ENCODE data around the gene LRRC4.

The LRRC4 gene

DNA sequence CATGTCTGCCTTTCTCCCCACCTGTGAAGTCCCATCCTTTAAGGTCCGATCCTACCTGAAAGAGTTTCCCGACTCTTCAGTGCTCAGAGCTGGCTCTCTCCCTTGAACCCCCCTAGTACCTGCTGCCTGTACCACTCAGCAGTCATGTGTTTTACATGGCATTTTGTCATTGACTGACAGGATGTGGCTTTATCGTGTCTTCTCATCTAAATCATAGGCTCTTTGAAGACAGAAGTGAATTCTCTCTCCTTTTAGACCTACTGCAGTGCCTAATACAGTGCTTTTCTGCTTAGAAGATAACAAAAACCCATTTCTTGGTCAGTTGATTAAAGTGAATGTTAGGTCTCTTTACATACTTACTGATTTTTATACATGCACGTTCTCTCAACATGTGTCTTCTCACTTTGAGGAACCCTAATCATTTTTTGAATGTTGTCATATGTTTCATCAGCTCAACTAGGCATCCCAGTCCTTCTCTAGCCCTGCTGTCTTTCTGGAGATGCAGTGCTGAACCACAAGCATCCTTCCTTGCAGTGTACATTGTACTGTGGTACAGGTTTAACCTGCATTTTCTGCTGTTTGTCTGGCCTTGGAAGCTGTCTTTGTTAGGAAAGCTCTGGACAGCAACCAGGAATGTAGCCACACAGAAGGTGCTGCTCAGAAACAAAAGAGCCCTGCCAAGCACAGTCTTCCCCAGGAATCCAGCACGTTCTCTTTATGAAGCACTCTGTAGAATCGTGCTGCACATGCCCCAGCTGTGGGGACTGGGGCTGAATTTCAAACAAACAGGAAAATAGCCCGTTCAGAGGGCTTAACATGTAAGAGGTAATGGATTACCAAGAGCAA is 28.1 kb upstream of the LRRC4 start:
- no peak for DNase-seq (ENCODE audit: low read depth)

DNA sequence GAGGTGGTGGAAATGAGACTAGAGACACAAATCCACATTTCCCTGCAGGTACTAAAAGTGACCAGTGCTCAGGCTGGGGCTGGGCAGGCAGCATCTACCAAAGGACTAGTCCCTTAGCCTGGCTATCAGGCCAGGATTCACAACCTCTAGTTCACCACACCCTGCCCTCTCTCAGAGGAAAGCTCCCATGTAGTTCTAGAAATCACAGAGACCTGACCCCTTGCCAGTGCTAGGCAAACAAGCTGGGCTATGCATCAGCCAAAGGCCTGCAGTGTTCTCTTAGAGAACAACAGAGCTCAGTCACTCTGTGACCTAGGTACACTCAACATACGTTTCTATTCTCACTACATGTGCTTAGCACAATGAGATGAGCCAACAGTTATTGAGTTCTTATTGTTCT is 26.7 kb upstream of the LRRC4 start:
- no peak for DNase-seq (ENCODE audit: low read depth)

- no peak for DNase-seq (ENCODE audit: low read depth)
Measured at GRCh38 chr7:128056901-128057300, 25.7 kb upstream of the LRRC4 start.

GRCh38 chr7:128055637-128056036 is 24.4 kb upstream of the LRRC4 start:
- no peak for DNase-seq (ENCODE audit: low read depth)

DNA sequence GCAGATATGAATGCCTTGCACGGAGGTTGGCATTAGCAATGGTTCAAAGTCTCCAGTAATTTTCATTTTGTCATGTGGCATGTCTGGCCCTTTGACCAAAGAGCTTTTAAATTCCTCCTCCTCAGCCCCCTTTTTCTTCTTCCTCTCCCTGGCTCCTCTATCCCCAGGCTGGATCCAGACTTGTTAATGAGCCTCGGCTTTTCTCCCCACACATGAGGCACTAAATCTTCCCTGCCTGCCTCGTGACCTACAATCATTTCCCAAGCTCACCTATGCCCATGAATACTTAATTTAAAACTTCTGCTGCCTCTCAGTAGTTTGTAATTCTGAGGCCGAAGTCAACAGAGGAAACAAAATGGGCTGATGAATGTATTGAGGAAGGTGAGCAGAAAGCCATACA is 23.3 kb upstream of the LRRC4 start:
- DNase-seq (ENCODE audit: low read depth): no peak

- no peak for DNase-seq (ENCODE audit: low read depth)
Measured at GRCh38 chr7:128053991-128054390, 22.8 kb upstream of the LRRC4 start.

GRCh38 chr7:128053023-128053422 is 21.8 kb upstream of the LRRC4 start:
- no peak for DNase-seq (ENCODE audit: low read depth)

DNA sequence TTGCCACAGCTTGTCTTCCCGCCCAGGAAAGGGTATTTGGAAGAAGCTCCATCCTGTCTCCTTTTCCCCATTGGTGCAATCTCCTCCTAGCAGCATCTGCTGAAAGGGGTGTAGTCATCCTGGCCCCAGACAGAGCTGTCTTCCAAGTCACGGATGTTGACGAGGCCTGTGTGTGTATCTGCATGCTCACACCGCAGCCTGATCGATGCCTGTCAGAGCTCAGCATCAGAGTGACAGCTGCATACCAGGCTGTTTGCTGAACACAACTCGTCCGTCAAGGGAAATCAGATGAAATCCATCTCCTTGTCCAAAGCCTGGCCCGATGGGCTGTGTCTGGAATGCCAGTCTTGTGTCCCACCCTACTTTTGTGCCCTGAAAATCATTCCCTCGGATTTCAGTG is 21.2 kb upstream of the LRRC4 start:
- no peak for DNase-seq (ENCODE audit: low read depth)

- no peak for DNase-seq (ENCODE audit: low read depth)
Measured at GRCh38 chr7:128045766-128046165, 14.5 kb upstream of the LRRC4 start.

GRCh38 chr7:128045158-128045557 is 13.9 kb upstream of the LRRC4 start:
- no peak for DNase-seq (ENCODE audit: low read depth)

- DNase-seq (ENCODE audit: low read depth): no peak
Measured at GRCh38 chr7:128044064-128044463, 12.8 kb upstream of the LRRC4 start.

DNA sequence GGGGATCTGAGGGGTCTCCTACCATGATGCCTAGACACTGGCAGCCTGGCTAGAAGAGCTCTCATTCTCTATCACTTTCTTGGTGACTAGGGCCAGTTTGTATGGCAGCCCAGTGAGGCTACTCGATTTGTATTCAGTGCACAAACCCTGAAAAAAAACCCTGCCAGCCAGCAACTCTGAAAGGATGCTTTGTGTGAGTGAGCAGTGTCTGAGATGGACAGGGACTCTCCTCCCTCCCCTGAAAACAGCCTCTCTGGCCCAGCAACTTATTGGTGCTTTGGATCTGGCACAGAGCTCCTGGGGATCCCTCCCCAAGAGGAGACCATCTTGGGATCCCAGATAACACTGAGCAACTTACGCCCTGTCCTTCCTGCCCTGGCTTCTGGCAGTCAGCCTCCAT is 10.8 kb upstream of the LRRC4 start:
- DNase-seq (ENCODE audit: low read depth): no peak

DNA sequence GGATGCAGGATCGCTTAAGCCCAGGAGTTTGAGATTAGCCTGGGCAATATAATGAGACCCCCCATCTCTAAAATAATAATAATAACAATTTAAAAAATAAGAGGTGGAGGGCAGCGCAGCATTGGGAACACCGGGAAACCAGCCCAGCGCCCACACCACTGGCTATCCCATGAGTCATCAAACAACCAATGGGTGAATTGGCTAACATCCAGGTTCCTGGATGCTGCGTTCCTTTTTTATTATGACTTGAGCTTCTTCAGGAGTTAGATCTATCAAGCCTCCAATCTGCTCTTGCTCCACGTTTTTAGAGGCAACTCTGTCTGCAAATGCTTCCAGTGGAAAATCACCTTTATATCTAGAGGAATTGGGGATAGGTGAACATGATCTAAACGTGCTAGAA is 10.0 kb upstream of the LRRC4 start:
- DNase-seq (ENCODE audit: low read depth): no peak

DNA sequence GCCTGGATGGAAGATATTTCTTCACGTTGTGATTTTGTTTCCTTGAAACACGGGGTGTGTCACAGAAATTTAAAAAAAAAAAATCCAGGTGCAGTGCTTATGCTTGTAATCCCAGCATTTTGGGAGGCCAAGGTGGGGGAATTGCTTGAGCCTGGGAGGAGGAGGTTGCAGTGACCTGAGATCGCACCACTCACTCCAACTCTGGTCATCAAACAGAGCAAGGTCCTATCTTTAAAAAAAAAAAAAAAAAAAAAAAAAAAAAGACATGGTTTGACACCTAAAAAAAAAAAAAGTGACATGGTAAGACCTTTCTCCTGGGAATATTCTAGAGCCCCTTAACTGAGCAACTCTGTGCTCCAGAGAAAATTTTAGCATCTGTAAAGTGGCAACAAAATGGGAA is 9.0 kb upstream of the LRRC4 start:
- DNase-seq (ENCODE audit: low read depth): no peak

DNA sequence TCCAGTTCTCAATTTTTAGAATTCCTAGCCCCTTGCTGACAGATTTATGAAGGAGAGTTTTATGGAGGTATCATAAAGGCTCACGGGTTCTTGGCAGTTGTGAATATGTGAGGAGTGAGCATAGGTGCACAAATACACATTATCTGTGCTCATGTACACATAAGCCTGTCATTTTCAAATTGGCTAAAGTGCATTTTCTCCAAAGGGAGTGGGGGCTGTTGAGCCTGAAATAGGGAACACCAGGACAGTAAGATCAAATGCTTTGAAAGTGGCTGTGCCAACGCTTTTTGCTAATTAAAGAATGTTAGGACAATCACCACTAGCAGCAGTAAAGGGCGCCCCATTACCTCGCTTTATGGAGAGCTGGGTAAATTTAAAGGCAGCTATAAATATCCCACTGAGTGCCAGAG is 8.3 kb upstream of the LRRC4 start:
- DNase-seq (ENCODE audit: low read depth): no peak

DNA sequence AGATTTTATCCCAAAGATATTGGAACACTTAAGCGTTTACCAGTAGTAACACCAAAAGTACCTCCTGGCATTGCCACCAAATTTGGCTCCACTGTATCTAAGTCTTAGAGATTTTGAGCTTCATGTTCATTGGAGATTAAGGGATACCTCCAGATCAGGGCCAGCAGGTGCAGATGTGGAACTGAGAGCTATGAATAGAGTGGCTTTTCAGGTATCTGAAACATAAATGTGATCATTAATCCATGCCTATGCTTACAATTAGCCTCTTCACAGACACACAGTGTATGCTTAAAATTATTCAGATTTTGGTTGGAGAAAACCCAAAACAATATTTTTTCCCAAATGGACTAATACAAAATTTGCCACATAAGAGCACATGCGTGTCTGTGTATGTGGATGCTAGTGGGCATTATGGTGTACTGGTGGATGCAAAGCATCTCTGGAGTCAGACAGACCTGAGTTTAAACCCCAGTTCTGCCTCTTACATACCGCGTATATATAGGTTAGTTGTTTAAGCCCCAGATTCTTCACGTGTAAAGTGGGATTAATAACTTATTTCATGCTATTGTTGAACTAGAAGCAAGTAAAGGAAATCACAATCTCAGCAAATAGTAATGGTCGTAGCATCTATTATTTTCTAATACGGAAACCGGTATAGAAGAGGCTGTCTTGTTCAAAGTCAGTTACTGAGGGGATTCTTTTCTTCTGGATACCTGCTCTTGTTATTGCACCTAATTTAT is 6.8 kb upstream of the LRRC4 start:
- no peak for DNase-seq (ENCODE audit: low read depth)

DNA sequence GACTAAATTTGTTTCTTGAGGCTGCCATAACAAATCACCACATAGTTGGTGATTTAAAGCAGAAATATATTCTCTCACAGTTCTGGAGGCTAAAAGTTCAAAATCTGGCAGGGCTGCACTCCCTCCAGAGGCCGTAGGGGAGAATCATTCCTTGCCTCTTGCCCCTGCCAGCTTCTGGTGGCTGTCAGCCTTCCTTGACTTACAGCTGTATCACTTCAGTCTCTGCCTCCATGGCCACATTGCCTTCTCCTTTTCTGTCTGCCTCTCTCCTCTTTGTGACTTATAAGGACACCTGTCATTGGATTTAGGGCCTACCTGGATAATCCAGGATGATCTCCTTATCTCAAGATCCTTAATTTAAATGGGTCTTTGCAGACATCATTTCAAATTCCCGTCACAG is 5.8 kb upstream of the LRRC4 start:
- no peak for DNase-seq (ENCODE audit: low read depth)

DNA sequence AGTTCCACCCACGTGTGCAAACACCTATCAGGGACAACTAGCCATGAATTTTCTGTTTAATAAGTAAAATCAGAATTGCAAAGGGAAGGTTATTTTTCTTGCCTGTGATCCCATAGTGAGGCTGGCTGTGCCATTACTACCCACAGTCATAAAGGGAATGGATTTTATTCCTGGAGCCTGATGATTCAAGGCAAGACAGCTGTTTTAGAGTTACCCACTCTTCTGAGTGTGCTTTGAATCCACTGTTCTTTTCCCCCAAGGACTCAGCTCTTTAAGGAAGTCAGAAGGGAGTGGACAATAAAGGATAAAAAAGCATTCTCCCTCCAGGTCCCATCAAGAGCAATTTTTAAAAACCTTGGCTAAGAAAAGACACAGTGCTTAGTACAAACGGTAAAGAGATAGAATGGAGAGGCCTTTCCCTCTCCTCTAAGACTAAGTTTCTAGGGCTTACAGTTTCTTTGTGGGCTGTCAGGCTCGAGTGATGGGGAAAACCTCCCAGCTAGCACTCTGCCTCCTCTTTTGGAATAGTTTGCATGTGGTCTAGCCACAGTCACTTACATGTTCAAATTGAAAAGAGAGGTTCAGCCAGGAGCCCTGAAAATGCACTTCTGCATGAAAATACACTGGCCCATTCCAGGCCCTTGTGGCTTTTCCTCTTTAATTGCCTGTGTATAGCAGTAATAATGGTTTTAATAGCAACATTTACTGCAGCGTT is 5.1 kb upstream of the LRRC4 start:
- DNase-seq (ENCODE audit: low read depth): no peak

DNA sequence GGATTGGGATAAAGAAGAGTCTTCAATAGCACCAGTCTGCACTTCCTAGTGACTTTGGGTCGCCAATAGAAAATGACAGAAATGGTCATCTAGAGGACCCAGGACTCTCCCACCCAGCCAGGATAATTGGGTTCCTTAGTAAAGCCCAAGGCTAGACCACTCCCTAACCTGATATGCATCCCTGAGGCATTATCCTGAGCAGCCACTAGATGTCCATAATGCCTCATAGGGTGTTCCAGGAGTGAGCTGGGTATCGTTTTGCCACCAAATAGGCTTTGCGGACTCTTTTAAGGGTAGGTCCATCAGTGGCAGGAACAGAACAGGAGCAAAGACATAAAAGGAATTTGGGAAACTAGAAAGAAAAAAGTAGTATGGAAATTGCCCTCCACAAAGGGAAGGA is 4.5 kb upstream of the LRRC4 start:
- no peak for DNase-seq (ENCODE audit: low read depth)

- DNase-seq (ENCODE audit: low read depth): no peak
Measured at GRCh38 chr7:128034825-128035224, 3.6 kb upstream of the LRRC4 start.

- DNase-seq (ENCODE audit: low read depth): no peak
Measured at GRCh38 chr7:128033246-128033645, 2.0 kb upstream of the LRRC4 start.

- no peak for DNase-seq (ENCODE audit: low read depth)
Measured at GRCh38 chr7:128032605-128033235, 1.5 kb upstream of the LRRC4 start.

Data from activated gamma-delta T cell treated with anti-CD3 and anti-CD28 coated beads, Interleukin-2, amount 50 U/mL, for 16 hours (primary cell).